ENCODE measurements around the gene KRT86. TPM values are rescaled to one million over a fixed set of nuclear protein-coding genes. Genes with fewer than 3 reads are reported as not detected.

KRT86 gene
- total and polyA plus RNA-seq, 2 of the 13 experiments (the other 11 are each of a cell fraction or from before 2014, with no cell fraction given), result not detected

GRCh38 chr12:52355176-52355575 lies 80.7 kb downstream of the KRT86 start:
- Histone ChIP-seq H2AFZ (ENCODE audit: low read length) (no peak overlapping the region), H3K9me3 (ENCODE audit: low read length) (no peaks in the 10 kb centered on the region), H4K20me1 (ENCODE audit: insufficient read depth, low read length) (no peaks in the 10 kb centered on the region), H3K4me3 (replicated peaks in 1 of 3; ENCODE audit: insufficient read depth in 1 of 3, low read depth in 2 of 3, low read length in 3 of 3) (no peak overlapping the region), H3K79me2 (ENCODE audit: insufficient read depth, low read length) (no peaks in the 10 kb centered on the region), H3K36me3 (replicated peaks in 1 of 2; ENCODE audit: control insufficient read depth in 1 of 2, insufficient read depth in 2 of 2, low read length in 2 of 2) (no peaks in the 10 kb centered on the region), H3K4me2 (ENCODE audit: low read depth, low read length) (no peak overlapping the region), H3K4me1 (ENCODE audit: insufficient read depth, low read length) (no peaks in the 10 kb centered on the region), H3K9ac (ENCODE audit: insufficient read depth, low read depth, low read length) (no peak overlapping the region), H3K27me3 (ENCODE audit: control insufficient read depth in 1 of 2, insufficient read depth in 2 of 2, low read length in 2 of 2) (peaks cover 0 to 15% of the 10 kb centered on the region in 2 experiments; a peak in 3 of 5 replicates), H3K27ac (ENCODE audit: extremely low read length, insufficient read depth, low read length) (no peak overlapping the region)
- ChIA-PET POLR2A (no interaction called here), CTCF (ENCODE audit: low intra/inter-chr PET ratio, low total read pairs) (no interaction called here)
- TF ChIP-seq SP2 (CRISPR knock-in tag; IDR thresholded peaks at IDR 0.05) (no peak), ZFYVE20 (CRISPR knock-in tag; IDR thresholded peaks at IDR 0.05; ENCODE audit: borderline replicate concordance, low read depth) (no peak), NONO (IDR thresholded peaks at IDR 0.05) (no peak), NONO (CRISPR knock-in tag; conservative IDR thresholded peaks at IDR 0.05) (no peak), ETV6 (CRISPR knock-in tag; conservative IDR thresholded peaks at IDR 0.05) (no peak), KDM4B (CRISPR knock-in tag; IDR thresholded peaks at IDR 0.05) (no peak), REST (IDR thresholded peaks at IDR 0.05; ENCODE audit: borderline replicate concordance in 1 of 2, low read depth in 1 of 2, low read length in 2 of 2) (no peak), TOPORS (CRISPR knock-in tag; IDR thresholded peaks at IDR 0.05) (no peak), ATF4 (CRISPR knock-in tag; IDR thresholded peaks at IDR 0.05) (no peak), SIX1 (CRISPR knock-in tag; IDR thresholded peaks at IDR 0.05; ENCODE audit: borderline replicate concordance) (no peak), ARNT (IDR thresholded peaks at IDR 0.05) (no peak), ETV5 (CRISPR knock-in tag; IDR thresholded peaks at IDR 0.05; ENCODE audit: borderline replicate concordance) (no peak), ZNF333 (CRISPR knock-in tag; IDR thresholded peaks at IDR 0.05; ENCODE audit: borderline replicate concordance) (no peak), ZNF704 (CRISPR knock-in tag; IDR thresholded peaks at IDR 0.05; ENCODE audit: borderline replicate concordance) (no peak)
- no peak for FAIRE-seq
- in situ Hi-C loops (cut with HindIII; ENCODE audit: extremely low pct_ligation_motif_present, low pct_unique_long_range_greater_than_20kb), result no loop called here
- no peak for DNase-seq (ENCODE audit: low spot score)
- no peak for ATAC-seq
- no TSS peak for BruUV-seq (replicated peaks)
- intact Hi-C loops (cut with micrococcal nuclease; ENCODE audit: unreplicated experiment), result no loop called here
- WGBS (ENCODE audit: low lambda C conversion rate), result 39% methylated on average over 8 of the region's 8 CpGs

Data from HepG2 (cell line).